HG02884 (cell line): Measurements from ENCODE around the gene BICC1.

Source experiments
- ATAC-seq: cut with Tn5 transposase; IDR thresholded peaks from one replicate; pipeline ENCODE4 v1.9.1; 2021; ENCODE audit warnings: mild to moderate bottlenecking, moderate library complexity; ENCODE audit not compliant: unreplicated experiment

BICC1 gene, protein sequence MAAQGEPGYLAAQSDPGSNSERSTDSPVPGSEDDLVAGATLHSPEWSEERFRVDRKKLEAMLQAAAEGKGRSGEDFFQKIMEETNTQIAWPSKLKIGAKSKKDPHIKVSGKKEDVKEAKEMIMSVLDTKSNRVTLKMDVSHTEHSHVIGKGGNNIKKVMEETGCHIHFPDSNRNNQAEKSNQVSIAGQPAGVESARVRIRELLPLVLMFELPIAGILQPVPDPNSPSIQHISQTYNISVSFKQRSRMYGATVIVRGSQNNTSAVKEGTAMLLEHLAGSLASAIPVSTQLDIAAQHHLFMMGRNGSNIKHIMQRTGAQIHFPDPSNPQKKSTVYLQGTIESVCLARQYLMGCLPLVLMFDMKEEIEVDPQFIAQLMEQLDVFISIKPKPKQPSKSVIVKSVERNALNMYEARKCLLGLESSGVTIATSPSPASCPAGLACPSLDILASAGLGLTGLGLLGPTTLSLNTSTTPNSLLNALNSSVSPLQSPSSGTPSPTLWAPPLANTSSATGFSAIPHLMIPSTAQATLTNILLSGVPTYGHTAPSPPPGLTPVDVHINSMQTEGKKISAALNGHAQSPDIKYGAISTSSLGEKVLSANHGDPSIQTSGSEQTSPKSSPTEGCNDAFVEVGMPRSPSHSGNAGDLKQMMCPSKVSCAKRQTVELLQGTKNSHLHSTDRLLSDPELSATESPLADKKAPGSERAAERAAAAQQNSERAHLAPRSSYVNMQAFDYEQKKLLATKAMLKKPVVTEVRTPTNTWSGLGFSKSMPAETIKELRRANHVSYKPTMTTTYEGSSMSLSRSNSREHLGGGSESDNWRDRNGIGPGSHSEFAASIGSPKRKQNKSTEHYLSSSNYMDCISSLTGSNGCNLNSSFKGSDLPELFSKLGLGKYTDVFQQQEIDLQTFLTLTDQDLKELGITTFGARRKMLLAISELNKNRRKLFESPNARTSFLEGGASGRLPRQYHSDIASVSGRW

DNA sequence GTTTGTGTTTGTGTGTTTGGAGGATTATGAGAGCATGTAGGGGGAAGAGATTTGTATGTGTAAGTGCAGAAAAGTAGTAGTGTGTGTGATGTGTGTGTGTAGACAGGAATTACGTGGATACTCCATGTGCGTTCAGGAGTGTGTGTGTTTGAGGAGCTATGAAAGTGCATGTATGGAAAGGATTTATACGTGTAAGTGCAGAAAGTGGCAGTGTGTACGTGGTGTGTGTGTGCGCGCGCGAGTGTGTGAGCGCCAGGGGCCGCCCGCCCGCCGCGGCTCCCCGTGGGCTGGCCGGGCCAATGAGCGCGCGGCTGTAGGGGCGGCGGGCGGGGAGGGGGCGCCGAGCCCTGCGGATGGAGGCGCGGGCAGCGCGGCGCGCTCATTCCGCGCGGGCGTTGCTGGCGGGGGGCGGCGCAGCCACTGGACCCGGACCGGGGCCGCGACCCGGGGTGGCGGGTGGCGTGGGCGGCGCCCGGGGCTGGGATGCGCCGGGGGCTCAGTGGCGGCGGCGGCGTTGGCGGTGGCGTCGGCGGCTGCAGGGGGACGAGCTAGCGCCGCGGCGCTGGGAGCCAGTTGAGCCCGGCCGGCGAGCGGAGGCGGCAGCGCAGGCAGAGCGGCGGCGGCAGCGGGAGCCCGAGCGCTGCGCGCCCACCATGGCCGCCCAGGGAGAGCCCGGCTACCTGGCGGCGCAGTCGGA lies at the start of gene BICC1:
Gene BICC1 (plus strand): TSS at position 382 of the 697 bp plus-strand sequence. CDS start 272 bp downstream, at position 654.
- ATAC-seq: no peak

DNA sequence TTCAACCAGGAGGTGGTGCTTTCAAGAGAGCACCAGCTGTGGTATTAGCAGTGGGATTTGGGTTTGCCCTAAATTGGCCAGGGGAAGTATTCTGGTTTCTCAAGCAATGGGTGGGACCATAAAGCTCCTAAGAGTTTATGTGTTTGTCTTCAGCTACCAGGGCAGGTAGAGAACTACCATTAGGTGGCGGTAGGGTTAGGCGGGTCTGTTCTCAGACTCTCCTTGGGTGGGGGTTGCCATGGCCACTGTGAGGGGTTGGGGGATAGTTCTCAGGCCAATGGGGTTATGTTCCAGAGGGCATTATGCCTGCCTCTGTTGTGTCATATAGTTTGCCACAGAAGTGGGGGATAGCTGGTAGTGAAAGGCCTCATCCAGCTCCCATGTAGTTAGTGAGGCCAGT lies 47.7 kb upstream of the BICC1 start:
- ATAC-seq: no peak

DNA sequence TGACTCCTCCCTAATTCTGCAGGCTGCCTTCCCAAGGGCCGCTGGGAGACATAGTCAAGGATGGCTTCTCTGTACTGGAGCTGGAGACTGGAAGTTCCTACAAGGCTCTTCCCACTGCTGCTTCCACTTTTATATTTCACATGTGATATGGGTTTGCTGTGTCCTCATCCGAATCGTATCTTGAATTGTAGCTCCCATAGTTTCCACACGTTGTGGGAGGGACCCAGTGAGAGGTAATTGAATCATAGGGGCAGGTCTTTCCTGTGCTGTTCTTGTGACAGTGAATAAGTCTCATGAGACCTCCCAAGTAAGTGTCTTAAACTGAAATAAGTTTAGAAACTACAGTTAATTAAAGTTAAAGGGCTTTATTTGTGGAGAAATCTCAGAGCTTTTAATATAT lies 47.0 kb upstream of the BICC1 start:
- ATAC-seq: no peak

DNA sequence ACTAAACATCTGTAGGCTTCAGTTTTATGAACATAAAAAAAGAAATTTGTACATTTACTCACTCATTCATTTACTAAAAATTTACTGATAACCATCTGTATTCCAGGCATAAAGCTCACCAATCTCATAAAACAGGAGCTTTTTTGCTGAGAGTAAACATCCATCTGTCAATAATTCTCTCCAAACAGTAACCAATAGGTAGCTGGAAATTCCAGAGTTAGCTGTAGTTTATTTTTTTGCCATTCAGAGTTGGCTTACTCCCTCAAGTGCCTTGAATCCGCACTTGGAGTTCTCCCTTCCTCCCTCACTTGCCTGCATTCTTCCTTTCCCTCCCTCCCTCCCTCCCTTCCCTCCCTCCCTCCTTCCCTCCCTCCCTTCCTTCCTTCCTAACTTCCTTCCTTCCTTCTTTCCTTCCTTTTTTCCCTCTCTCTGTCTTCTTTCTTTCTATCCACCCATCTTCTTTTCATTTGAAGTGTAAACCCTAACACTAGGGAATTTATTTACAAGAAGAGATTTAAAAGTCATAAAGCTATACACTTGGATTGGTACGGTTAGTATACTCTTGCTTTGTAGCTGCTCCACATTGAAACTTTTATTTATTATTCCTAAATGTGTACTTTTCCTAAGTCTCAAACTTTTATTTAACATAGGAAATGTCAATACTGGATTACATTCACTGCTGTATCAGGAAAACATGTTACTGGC lies 44.6 kb upstream of the BICC1 start:
- ATAC-seq: no peak

DNA sequence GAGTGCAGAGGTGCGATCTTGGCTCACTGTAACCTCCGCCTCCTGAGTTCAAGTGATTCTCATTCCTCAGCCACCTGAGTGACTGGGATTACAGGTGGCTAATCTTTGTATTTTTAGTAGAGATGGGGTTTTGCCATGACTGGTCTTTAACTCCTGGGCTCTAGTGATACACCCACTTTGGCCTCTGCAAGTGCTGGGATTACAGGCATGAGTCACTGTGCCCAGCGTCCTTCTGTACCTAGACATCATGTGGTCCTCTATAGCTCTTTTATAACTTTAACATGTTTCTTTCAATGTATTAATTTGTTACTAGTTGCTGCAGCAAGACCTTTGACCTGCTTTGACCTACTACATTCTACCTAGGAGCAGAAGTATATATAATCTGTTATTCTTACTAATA lies 38.7 kb upstream of the BICC1 start:
- ATAC-seq: no peak

DNA sequence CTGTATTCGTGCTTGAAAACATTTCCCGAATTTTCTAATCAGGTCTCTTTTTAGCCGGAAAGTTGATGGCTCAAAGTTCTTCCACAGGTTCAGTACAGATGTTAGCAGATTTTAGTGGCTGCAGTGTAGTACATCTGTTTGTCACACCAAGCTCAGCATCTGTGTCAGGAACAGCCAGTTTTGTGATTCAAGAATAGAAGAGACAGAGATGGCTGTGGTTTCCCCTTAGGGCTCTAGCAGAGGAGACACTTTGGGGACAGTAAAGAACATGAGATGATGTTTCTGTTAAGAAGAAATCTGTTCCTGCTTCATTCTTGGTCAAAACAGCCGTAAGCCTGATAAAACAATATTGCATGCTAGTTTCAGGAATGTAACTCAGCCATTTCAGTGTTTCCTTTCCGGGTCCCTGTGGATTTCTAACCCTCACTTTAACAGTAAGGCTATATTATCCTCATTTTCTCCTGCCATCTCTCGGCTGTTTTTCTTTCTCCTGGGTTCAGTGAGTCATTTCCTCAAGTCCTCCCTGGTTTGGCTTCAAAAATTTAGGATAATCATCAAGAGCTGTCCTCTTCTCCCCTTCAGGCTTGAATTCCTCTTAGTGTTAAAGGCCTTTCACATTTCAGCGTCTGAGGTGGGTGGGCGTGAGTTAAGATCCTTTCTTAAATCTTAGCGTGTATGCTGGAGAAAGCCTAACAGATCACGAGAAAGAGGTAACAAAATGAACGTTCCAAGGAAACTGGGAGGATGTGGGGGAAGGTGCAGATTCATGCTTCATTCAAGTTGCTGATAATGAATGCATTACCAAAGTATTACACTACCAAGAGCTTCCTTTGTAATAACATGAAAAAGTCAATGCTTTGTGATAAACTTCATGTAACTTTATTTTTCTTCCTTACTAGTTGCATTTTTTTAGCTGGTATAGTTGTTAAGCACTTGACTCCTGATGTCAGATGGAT lies 37.1 kb upstream of the BICC1 start:
- no peak for ATAC-seq

DNA sequence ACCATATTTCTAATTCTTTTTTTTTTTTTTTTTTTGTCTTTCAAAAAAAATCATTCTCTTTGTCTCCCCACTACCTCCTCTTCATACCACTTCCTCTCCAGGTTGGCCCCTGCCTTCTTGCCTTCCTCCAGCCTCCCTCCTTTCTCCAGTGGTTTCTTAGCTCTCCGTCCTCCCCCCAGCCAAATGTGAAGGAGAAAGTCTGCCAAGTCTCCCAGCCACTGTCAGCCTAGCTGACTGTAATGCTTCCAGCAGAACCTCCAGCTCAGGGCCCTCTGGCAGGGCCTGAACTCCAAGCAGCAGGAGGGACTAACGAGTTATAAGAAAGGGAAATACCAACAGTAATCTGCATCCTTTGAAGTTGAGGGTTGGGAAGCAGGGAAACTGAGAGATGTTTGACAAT lies 35.5 kb upstream of the BICC1 start:
- no peak for ATAC-seq

DNA sequence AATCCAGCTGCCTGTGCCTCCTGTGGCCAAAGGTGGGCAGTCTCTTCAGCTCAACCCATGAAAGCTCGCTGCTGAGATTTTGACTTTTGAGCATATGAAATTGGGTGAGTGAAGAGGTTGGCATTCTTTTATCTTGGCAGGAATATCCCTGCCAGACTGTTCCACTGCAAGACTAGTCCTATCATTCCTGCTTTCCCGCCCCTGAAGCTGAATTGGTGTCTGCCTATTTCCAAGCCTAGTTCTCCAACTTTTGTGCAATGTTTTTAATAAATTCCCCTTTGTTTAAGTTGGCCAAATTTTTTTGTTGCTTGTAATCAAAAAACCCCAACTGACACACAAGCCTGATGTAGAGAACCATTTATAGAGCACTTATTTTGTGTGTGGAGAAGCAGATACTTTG lies 34.8 kb upstream of the BICC1 start:
- ATAC-seq: no peak

DNA sequence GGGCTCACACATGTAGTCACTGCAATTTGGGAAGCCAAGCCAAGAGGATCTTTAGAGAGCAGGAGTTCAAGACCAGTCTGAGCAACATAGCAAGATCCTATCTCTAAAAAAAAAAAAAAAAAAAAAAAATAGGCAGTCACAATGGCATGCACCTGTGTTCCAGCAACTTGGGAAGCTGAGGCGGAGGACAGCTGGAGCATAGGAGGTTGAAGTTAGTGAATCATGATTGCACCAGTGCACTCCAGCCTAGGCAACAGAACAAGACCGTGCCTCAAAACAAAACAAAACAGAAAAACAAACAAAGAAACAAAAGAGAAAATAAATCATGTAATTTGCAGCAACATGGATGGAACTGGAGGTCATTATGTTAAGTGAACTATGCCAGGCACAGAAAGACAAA lies 33.6 kb upstream of the BICC1 start:
- no peak for ATAC-seq

DNA sequence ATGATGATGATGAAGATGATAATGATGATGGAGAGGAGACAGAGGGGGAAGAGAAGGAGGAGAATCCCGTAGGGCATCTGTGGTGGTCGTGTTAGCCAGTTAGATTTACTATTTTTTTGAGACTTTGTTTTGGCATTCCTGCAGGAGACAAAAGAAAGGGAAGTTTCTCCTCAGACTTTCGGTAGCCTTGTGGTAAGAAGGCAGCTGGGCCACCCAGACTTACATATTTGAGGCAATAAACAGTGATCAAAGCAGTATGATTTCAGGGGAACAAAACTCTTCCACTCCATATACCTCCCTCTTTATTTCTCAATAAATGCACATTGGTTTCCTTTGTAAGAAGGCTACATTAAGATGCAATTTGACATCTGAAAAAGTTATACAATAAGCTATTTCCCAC lies 32.4 kb upstream of the BICC1 start:
- no peak for ATAC-seq

DNA sequence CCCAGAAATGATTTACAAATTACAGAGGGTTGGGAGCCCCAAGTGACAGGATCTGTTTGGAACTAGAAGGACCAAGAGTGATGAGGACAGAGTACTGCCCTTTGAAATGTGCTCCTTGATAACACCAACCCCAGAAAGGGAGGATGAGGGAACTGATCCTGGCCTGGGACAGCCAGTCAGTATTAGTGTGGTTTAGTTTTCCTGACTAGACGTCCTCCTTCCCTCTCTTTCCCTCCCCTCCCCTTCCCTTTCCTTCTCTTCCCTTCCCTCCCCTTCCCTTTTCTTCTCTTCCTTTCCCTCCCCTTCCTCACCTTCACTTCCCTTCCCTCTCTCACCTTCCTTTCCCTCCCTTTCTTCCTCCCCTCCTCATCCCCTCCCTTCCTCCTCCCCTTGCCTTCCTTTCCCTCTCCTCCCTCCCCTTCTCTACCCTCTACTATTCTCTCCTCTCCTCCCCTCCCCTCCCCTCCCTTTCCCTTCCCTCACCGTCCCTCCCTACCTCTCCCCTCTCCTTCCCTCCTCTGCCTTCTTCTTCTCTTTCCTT lies 31.0 kb upstream of the BICC1 start:
- ATAC-seq: no peak

DNA sequence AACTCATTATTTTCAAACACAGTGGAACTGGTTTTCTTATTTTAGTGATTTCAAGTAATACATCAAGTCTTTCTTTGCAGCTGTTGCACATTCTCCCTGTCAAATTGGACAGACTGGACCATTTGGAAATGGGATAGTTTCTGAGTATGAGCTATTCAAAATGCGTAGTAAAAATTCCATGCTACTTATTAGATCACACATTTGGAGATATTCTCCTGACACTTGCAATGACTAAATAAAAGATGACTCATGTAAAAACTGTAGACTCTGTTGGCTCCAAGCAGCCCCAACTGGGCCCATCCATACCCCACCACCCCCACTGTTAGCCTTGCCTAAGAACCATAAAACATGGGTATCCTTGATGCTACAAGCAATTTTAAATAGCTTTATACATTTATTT lies 25.9 kb upstream of the BICC1 start:
- ATAC-seq: no peak

DNA sequence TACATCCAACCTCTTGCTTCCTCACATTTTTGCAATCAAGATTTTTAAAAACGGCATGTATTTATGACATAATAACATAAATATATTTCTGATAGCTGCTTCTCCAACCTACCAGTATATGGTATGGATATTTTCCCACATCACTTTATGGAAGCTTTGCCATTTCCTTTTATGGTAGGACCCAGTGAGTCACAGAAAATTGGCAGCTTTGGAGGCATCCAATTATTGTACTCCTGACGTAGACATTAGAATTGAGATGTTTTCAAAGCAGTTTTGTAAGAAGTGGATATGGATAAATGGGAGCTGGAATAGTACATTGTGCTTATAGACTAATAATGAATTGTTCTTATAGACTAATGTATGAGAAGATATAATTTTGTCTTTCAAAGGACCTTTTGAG lies 23.8 kb upstream of the BICC1 start:
- ATAC-seq: no peak

DNA sequence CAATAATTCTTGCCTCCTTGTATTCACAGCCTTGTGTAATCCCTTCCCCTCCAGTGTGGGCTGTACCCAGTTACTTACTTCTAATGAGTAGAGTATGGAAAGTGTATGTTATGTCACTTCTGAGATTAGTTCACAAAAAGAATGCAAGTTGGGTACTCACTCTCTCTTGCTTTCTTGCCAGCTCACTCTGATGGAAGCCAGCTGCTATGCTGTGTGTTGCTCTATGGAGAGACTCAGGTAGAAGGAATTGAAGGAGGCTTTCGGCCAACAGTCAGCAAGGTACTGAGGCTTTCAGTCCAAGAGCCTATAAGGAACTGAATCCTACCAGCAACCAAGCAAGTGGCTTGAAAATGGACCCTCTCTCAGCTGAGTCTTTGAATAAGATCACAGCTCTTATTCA lies 9.7 kb upstream of the BICC1 start:
- no peak for ATAC-seq

DNA sequence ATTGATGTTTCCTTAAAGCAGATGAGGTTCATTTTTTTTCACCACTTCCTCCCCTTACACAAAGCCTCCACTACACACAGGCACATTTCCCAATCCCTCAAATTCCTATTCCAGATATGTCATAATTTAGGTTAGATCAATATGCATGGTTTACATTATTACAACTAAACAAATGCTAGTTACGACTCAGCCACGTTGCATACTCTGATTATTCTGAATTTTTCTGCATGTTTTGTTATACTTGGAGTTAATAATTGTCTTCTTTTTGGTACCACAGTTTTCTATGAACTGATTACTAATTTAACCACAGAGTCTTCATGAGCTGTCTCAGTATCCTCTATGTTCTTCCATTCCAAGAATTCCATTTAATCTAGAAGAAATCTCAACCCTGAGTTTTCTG lies 4.4 kb upstream of the BICC1 start:
- ATAC-seq: no peak

DNA sequence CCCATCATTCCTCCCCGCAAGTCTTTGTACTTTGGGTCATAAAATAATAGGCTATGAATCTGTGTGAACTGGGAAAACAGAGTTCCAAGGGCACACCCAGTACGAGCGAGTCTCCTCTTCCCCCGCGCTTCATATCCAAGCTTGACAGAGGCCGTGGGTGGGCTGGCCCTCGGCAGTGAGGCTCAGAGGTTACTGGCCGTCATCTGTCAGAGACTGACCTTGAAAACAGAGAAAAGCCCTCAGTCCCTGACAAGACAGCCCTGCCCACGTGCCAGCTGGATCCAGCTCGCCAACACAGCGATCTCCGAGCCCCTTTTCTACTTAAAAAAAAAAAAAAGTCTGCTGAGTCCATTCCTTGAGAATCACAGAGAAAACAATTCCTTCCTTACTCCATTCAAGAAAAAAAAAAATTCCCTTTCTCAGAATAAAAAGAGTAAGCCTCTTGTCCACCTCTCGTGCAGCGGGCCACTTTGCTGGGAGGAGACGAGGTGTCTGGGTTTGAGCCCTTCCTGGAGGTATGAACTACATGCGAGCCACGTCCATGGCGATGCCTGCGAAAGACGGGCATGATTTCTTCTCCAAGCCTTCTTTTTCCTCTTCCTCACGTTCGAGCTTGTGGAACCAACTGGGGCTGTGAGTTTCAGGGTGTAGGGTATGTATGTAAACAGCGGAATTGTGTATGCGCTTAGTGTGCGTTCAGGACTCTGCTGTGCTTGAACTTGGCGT lies 744 bp upstream of the BICC1 start:
- ATAC-seq: no peak

DNA sequence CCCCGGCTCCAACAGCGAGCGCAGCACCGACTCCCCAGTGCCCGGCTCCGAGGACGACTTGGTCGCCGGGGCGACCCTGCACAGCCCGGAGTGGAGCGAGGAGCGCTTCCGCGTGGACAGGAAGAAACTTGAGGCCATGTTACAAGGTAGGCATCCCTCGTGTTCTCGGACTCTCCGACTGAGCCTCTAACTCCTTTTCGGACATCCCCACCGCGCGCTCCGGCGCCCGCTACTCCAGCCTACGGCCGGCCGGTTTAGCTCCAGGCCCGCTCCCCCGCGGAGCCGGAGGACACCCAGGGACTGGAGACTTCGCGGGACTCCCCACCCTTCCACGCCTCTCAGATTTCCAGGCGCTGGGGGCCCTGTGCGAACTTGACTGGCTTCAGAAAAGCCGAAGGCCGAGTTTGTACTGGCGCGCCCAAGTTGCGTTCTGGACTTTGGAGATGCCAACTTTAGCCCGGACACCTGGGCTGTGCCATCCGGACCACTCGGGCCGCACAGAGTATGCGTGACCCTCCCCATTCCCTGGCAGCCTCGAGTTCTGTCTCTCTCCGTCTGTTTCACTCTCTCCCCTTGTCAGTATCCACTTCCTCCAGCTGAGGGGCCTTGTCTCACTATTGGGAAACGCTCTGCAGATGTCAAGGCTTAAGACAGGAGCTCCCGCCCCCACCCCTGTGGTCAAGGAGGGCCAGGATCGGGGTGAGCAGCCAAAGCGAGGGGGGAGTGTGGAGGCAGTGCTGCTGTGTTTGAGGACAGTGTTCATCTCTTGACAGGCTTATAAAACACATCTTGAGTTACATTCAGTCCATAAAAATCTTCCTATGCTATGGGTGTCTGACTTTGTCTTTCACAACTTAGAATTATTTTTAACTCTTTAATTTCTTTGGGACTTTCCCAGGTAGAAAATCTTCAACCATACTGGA lies 777 bp downstream of the BICC1 start:
- ATAC-seq: no peak
